ENCODE measurements around the gene KRT77.

DNA sequence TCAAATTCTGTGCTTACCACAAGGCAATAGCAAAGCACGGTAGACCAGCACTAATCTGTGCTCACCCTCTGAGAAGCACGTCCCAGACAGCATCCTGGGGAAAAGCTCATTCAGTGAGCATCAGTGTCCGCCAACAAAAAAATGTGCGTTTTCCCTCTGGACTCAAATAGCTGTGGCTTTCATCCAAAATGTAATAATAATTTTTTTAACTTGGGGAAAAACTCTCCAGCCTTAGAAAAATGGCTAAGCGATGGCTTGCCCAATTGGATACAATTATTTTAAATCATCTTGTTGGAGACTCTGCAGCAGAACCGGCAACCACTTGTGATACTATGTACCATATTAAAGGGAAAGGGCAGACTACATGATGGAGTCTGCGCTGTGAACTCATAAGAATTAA lies 1.1 kb upstream of the KRT77 start:
- TF ChIP-seq, protein P1, sequence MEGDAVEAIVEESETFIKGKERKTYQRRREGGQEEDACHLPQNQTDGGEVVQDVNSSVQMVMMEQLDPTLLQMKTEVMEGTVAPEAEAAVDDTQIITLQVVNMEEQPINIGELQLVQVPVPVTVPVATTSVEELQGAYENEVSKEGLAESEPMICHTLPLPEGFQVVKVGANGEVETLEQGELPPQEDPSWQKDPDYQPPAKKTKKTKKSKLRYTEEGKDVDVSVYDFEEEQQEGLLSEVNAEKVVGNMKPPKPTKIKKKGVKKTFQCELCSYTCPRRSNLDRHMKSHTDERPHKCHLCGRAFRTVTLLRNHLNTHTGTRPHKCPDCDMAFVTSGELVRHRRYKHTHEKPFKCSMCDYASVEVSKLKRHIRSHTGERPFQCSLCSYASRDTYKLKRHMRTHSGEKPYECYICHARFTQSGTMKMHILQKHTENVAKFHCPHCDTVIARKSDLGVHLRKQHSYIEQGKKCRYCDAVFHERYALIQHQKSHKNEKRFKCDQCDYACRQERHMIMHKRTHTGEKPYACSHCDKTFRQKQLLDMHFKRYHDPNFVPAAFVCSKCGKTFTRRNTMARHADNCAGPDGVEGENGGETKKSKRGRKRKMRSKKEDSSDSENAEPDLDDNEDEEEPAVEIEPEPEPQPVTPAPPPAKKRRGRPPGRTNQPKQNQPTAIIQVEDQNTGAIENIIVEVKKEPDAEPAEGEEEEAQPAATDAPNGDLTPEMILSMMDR (IDR thresholded peaks at IDR 0.05), result no peak
- no peak for TF ChIP-seq GABPA (IDR thresholded peaks at IDR 0.05; ENCODE audit: low read depth)
- no peak for TF ChIP-seq RCOR1 (IDR thresholded peaks at IDR 0.05; ENCODE audit: low read length)
- TF ChIP-seq NRF1 (IDR thresholded peaks at IDR 0.05; ENCODE audit: low read depth, low read length), result no peak

All from SK-N-SH (cell line).